AG04449 (cell line): ENCODE results near the gene SLC6A16.

Experiments
- CTCF ChIA-PET: fragments of 350-600 bp; formaldehyde crosslinking; extraction: SDS; loops from one replicate; lab custom pipeline; 2021; ENCODE audit warnings: antibody characterized with exemption; lab: Yijun Ruan, JAX
- POLR2A ChIA-PET: fragments of 400-600, 350-600 bp; formaldehyde crosslinking; extraction: SDS; loops from one replicate; lab custom pipeline; 2020; ENCODE audit warnings: antibody characterized with exemption, inconsistent platforms; lab: Yijun Ruan, JAX
- DNase-seq: peaks from one replicate; pipeline ENCODE4 v3.0.0-alpha.2; 2010; ENCODE audit warnings: low read depth, low spot score
- H3K4me3 ChIP-seq: 2 replicates; pipeline ENCODE4 v1.5.1; 2011; ENCODE audit warnings: low read depth, mild to moderate bottlenecking, control low read depth, low read length
- CTCF ChIP-seq: IDR thresholded peaks from one replicate; pipeline ENCODE4 v1.5.1; 2011; ENCODE audit warnings: mild to moderate bottlenecking, moderate library complexity, low read length, control low read depth, inconsistent platforms; ENCODE audit not compliant: insufficient read depth; ENCODE audit errors: missing control alignments

SLC6A16 gene

GRCh38 chr19:49337267-49338022 lies 12.5 kb upstream of the SLC6A16 start:
- H3K4me3 ChIP-seq: no peak overlapping the region
- CTCF ChIA-PET: interaction anchor here (1.2 to 2.4 kb wide), 3 partner anchors 41 to 112 kb away, joined by 3 to 9 read pairs (median 3); no protein-coding TSS in a partner anchor
- POLR2A ChIA-PET: interaction anchor here (0.6 kb wide), 1 partner anchor 15 kb away, joined by 3 read pairs; no protein-coding TSS in a partner anchor
- TF ChIP-seq CTCF: no peak
- no peak for DNase-seq

- H3K4me3 ChIP-seq: no peak overlapping the region
- CTCF ChIA-PET: interaction anchor here (1.2 to 2.4 kb wide), 3 partner anchors 41 to 111 kb away, joined by 3 to 9 read pairs (median 3); no protein-coding TSS in a partner anchor
- POLR2A ChIA-PET: interaction anchor here (0.6 kb wide), 1 partner anchor 16 kb away, joined by 3 read pairs; no protein-coding TSS in a partner anchor
- no peak for TF ChIP-seq CTCF
- DNase-seq: no peak
These were observed 11.7 kb upstream of the SLC6A16 start for GRCh38 chr19:49336482-49337266.

GRCh38 chr19:49335784-49336481 lies 10.9 kb upstream of the SLC6A16 start:
- DNase-seq: no peak
- POLR2A ChIA-PET: no interaction called here
- H3K4me3 ChIP-seq: no peak overlapping the region
- no peak for TF ChIP-seq CTCF
- CTCF ChIA-PET: no interaction called here

- CTCF ChIA-PET: interaction anchor here (0.6 kb wide), 1 partner anchor 146 kb away, joined by 3 read pairs; no protein-coding TSS in a partner anchor
- no peak for TF ChIP-seq CTCF
- POLR2A ChIA-PET: no interaction called here
- no peak for DNase-seq
- no peak within 1 kb of the TSS for H3K4me3 ChIP-seq
These were observed 10.2 kb upstream of the SLC6A16 start, which contains the start of gene CD37 for GRCh38 chr19:49335071-49335783. TSS of gene CD37 (plus strand) at chr19:49335406. CDS start at chr19:49335541, 135 bp downstream.

- CTCF ChIA-PET: interaction anchor here (1.0 to 1.4 kb wide), 3 partner anchors 9 to 67 kb away, joined by 3 read pairs; no protein-coding TSS in a partner anchor
- no peak for TF ChIP-seq CTCF
These were observed 8.9 kb upstream of the SLC6A16 start for GRCh38 chr19:49333811-49334288.

More at GRCh38 chr19:49333811-49334288, 8.9 kb upstream of the SLC6A16 start:
- DNase-seq: no peak
- H3K4me3 ChIP-seq: no peak overlapping the region
- POLR2A ChIA-PET: no interaction called here
